AG04449 (cell line): Measurements from ENCODE around the gene SIPA1L3.

Experiments
- CTCF ChIA-PET: fragments of 350-600 bp; formaldehyde crosslinking; extraction: SDS; loops from one replicate; lab custom pipeline; 2021; ENCODE audit warnings: antibody characterized with exemption; lab: Yijun Ruan, JAX
- POLR2A ChIA-PET: fragments of 400-600, 350-600 bp; formaldehyde crosslinking; extraction: SDS; loops from one replicate; lab custom pipeline; 2020; ENCODE audit warnings: antibody characterized with exemption, inconsistent platforms; lab: Yijun Ruan, JAX
- DNase-seq: peaks from one replicate; pipeline ENCODE4 v3.0.0-alpha.2; 2010; ENCODE audit warnings: low read depth, low spot score
- H3K4me3 ChIP-seq: 2 replicates; pipeline ENCODE4 v1.5.1; 2011; ENCODE audit warnings: low read depth, mild to moderate bottlenecking, control low read depth, low read length
- CTCF ChIP-seq: IDR thresholded peaks from one replicate; pipeline ENCODE4 v1.5.1; 2011; ENCODE audit warnings: mild to moderate bottlenecking, moderate library complexity, low read length, control low read depth, inconsistent platforms; ENCODE audit not compliant: insufficient read depth; ENCODE audit errors: missing control alignments

The SIPA1L3 gene

GRCh38 chr19:38100589-38100988 lies 193.6 kb downstream of the SIPA1L3 start:
- DNase-seq, result no peak
- ChIA-PET POLR2A (no interaction called here), CTCF (interaction anchor here (1.2 to 1.7 kb wide), 3 partner anchors 42 to 197 kb away, joined by 4 to 16 read pairs (median 5); no protein-coding TSS in a partner anchor)
- H3K4me3 ChIP-seq, result no peak overlapping the region
- no peak for TF ChIP-seq CTCF

GRCh38 chr19:38101723-38102122 lies 194.7 kb downstream of the SIPA1L3 start:
- no peak for DNase-seq
- no peak overlapping the region for H3K4me3 ChIP-seq
- POLR2A ChIA-PET, result no interaction called here
- CTCF ChIA-PET, result no interaction called here
- no peak for TF ChIP-seq CTCF

- POLR2A ChIA-PET, result no interaction called here
- DNase-seq, result no peak
- no peak overlapping the region for H3K4me3 ChIP-seq
- CTCF ChIA-PET, result interaction anchor here (0.7 kb wide), 1 partner anchor 37 kb away, joined by 3 read pairs; no protein-coding TSS in a partner anchor
- TF ChIP-seq CTCF, result no peak
Measured at GRCh38 chr19:38105574-38105973, 198.6 kb downstream of the SIPA1L3 start.

GRCh38 chr19:38107129-38107528 lies 200.1 kb downstream of the SIPA1L3 start:
- no peak for DNase-seq
- no peak for TF ChIP-seq CTCF
- H3K4me3 ChIP-seq, result no peak overlapping the region
- ChIA-PET POLR2A (no interaction called here), CTCF (interaction anchor here (0.9 to 4.5 kb wide), 6 partner anchors 9 to 205 kb away, joined by 3 to 17 read pairs (median 5); no protein-coding TSS in a partner anchor)

GRCh38 chr19:38111898-38112297 lies 204.9 kb downstream of the SIPA1L3 start:
- CTCF ChIA-PET, result interaction anchor here (1.0 to 2.0 kb wide), 3 partner anchors 206 to 210 kb away, joined by 3 to 6 read pairs (median 5); partner anchors contain the start of gene WDR87
- POLR2A ChIA-PET, result no interaction called here
- H3K4me3 ChIP-seq, result no peak overlapping the region

GRCh38 chr19:38114651-38115050 lies 207.6 kb downstream of the SIPA1L3 start:
- CTCF ChIA-PET, result interaction anchor here (1.4 to 2.7 kb wide), 6 partner anchors 15 to 212 kb away, joined by 4 to 18 read pairs (median 6); no protein-coding TSS in a partner anchor
- H3K4me3 ChIP-seq, result no peak overlapping the region
- no peak for DNase-seq
- TF ChIP-seq CTCF, result no peak
- POLR2A ChIA-PET, result no interaction called here

More at GRCh38 chr19:38111898-38112297, 204.9 kb downstream of the SIPA1L3 start:
- TF ChIP-seq CTCF, result no peak
- DNase-seq, result no peak
